GM18861 (cell line): ENCODE data around the gene SORCS2.

Experiments used
- ATAC-seq: cut with Tn5 transposase; IDR thresholded peaks from one replicate; pipeline ENCODE4 v1.9.1; 2021; ENCODE audit not compliant: unreplicated experiment

The SORCS2 gene

GRCh38 chr4:7461230-7461629 lies 268.9 kb downstream of the SORCS2 start:
- ATAC-seq, result no peak

- ATAC-seq, result no peak
Measured at GRCh38 chr4:7462509-7462971, 270.2 kb downstream of the SORCS2 start.

DNA sequence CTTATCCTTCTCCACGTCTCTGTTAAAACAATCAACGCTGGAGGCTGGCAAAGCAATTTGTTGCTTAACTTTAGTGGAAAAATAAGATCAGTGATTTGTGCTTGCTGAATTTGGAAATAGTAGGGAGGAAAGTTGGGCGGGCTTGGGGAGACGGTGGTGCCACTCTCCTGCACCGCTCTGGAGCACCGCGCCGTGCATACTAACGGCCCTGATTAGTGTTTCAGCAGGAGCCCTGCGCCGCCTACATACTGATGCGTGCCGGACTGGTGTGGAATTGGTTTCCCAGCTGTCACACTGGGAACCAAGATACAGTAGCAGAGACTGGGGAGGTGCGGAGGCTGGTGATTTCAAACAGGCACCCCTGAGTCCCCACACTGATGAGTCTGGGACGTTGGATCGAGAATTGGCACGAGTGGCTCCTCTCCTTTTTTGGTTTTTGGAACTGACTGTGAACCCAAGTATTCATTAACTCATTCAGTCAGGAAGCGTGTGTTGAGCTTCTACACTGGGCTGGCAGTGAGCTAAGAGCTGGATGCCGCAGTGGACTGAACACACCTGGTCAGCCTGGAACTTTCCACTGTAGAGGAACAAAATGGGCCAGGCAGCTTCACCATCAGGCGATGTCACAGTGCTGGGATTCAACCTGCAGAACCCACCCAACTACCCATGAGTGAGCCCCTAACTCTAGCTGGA lies 271.4 kb downstream of the SORCS2 start:
- ATAC-seq, result no peak

- ATAC-seq, result no peak
Measured at GRCh38 chr4:7464259-7464655, 271.9 kb downstream of the SORCS2 start.

- no peak for ATAC-seq
Measured at GRCh38 chr4:7465017-7465416, 272.7 kb downstream of the SORCS2 start.

GRCh38 chr4:7466215-7466614 lies 273.9 kb downstream of the SORCS2 start:
- no peak for ATAC-seq

DNA sequence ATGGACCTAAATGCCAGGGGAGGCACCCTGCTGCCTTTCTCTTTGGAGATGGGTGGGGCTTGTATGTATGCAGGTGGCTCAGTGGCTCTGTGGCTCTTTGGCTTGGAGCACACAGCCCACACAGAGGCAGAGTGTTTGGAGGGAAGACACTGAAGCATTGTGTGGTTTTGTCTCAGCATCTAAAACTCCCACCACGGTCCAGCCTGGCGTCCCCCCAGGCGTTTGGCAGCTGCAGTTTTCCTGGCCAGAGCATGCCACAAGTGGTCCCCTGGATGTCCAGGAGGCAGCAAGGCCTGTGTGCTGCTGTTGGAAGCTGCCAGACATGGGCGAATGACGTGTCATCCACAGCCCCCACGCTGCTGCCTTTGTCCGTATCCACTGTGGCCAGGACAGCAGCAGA lies 274.6 kb downstream of the SORCS2 start:
- ATAC-seq, result no peak

DNA sequence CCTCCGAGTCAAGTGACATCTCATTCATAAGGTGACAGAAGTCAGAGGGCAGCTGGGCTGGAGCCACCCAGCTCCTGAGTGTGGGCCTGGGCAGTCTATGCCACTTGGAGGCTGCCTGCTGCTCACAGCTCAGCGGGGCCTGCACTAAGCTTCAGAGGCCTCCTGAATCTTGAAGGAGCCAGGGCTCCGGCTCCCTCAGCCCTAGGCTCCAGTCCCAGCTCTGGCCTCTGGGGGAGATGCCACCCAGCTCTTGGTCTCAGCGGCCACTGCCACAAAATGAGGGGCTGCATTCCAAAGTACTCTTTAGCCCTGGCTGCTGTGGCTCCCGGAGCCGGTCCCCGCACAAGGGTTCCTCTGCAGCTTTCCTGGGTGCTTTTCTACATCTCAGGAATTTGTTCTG lies 275.1 kb downstream of the SORCS2 start:
- no peak for ATAC-seq

DNA sequence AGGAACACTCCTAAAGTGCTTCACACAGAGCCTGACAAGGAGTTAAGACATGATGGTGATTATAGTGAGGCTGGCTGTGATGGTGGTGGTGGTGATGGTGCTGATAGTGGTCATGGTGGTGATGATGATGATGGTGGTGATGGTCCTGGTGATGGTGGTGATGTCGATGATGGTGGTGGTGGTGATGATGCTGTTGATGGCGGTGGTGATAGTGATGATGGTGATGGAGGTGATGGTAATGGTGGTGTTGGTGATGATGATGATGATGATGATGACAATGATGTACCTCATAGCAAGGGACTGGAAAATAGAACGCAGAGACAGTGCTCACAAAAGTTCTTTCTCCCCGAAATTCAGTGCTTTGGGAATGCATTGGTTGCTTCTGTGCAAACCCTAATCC lies 276.7 kb downstream of the SORCS2 start:
- ATAC-seq, result no peak

GRCh38 chr4:7470111-7470510 lies 277.8 kb downstream of the SORCS2 start:
- ATAC-seq, result no peak

DNA sequence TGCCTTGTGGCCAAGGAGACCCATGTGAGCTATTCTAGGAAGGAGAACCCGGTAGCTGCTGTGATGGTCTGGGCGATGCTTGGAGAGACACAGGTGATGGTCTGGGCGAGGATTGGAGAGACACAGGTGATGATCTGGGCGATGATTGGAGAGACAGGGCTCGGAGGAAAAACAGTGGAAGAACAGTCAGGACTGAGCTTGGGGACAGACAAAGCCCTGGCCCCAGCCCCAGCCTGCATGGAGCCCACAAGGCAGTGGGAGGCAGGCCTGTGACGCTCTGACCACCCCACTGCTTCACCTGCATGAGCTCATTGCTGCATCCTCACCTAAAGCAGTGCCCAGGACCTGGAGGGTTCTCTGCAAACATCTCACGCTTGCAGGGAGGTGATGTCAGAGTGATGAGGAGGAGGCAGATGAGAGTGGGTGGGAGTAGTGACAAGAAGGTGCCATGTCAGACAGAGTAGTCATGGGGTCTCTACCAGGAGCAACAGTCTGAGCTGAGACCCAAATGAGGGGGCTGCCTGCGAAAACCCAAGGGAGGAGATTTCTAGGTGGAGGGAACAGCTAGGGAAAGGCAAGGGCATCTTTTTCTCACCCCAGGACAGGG lies 278.3 kb downstream of the SORCS2 start:
- no peak for ATAC-seq

DNA sequence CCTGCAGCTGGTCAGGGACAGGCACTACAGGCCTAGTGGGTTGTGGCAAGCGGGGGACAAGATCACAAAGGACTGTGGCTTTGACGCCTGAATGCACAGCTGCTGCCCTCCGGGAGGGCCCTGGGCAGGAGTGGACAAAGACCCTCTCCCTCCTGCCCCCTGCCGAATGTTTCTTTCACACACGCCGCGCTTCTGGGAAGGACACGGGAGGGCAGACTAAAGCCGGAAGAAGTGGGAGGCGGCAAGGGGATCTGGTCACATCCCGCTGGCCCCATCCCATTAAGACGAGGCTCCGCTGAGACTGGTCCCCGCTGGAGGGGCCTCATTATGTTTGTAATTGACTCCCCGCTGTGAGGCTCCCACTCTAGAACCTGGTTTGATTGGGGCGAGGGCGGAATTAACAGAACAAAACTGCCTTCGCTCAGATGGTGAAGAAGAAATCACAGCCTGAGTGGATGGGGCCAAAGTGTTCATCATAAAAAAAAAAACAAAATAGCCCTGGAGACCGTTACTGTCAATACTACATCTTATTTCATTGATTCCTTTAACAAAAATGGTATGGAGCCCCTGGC lies 280.2 kb downstream of the SORCS2 start:
- no peak for ATAC-seq

DNA sequence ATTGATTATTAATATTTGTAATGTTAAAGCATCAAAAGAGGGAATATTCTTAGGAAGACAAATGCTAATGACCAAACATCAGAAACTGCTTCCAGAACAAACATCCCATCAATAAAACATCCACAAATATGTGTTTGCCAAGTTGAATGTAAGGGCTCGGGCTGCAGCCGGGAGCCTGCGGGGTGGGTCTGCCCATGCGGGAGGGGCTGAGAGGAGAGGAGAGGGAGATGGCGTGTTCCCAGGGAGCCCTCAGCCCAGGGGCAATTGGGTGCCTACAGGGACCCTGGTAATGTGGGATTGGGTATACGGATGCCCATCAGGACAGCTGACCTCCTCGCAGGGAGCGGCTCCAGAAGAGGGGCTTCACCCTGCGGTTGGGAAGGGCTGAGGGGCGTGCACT lies 280.7 kb downstream of the SORCS2 start:
- no peak for ATAC-seq

GRCh38 chr4:7474320-7474719 lies 282.0 kb downstream of the SORCS2 start:
- ATAC-seq, result no peak

- no peak for ATAC-seq
Measured at GRCh38 chr4:7475207-7475606, 282.9 kb downstream of the SORCS2 start.

GRCh38 chr4:7476820-7477219 lies 284.5 kb downstream of the SORCS2 start:
- ATAC-seq, result no peak

DNA sequence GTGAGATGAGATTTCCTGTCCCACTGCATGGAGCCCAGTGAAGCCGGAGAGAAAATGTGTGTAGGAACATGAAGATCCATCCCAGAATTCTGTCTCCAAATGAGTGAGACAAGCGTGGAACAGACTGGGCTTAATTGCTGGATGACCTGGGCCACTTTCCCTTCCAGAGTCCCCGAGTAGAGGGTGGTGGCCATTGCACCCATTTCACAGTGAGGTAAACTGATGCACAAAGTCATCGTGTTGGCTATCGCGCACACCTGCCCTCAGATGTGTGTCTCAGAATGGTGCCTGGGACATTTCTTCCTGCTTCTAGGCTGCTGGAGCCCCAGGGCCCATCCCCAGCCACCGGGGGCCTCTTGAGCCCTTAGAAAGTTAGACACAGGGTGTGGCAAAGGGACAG lies 285.4 kb downstream of the SORCS2 start:
- no peak for ATAC-seq

DNA sequence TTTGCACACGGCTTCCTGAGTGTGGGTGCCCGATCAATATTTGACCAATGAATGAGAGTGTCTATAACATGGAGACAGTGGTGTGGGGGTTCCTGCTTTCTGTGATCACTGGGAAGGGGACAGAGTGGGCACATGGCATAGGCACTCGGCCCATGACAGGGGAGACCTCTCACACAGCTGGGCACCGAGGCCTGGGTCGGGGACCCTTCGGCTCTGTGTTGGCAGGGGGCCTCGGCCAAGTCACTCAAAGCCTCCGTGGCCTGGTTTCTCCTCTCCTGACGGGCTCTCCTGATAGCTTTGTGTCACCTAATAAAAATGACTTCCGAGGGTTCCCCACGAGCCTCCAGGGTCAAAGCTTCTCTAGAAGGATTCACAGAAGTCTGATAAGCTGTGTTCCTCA lies 286.3 kb downstream of the SORCS2 start:
- no peak for ATAC-seq

DNA sequence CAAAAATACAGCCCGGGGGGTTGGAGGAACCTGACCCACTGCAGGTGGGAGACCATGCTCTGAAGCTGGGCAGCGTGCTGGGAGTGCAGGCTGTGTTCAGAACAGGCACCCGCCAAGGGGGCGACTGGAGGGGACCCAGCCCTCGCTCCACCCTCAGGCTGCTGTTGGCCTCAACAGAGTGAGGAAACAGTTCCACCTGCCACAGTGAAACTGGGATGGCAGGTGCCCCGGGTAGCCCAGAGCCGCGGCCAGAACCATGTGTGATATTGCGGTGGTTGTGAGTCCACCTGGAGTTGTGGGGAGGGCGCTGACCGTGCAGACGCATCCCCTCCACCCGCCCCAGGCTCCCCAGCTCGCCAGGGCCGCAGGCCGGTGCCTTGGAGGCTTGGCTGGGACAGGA lies 288.1 kb downstream of the SORCS2 start:
- ATAC-seq, result no peak

GRCh38 chr4:7481227-7481626 lies 288.9 kb downstream of the SORCS2 start:
- no peak for ATAC-seq

GRCh38 chr4:7485096-7485495 lies 292.8 kb downstream of the SORCS2 start:
- no peak for ATAC-seq

GRCh38 chr4:7486101-7486500 lies 293.8 kb downstream of the SORCS2 start:
- no peak for ATAC-seq

DNA sequence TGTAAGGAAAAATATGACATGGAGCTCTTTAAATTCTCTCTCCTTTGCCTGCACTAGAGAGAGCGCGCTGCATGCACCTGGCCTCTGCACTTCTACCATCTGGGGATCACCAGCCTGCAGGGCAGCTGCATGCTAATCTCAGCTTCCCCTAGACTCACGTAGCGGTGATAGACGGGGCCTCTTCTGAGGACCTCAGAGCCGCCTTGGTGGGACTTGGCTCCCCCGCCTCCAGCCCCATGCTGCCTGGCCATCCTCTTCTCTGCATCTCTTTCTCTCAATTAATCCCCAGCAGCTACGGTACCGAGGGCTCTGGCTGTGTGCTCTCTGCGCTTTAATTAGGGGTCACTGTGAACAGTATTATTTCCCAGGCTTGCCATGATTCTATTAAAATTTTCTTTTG lies 295.2 kb downstream of the SORCS2 start:
- no peak for ATAC-seq
